ENCODE measurements around the gene ADARB1. TPM values are rescaled to one million over a fixed set of nuclear protein-coding genes. Genes with fewer than 3 reads are reported as not detected.
A peak's percentile ranks its signal among the peaks of the same experiment; 100 is the strongest.

ADARB1 gene
- total RNA-seq, 1 experiment from 2014 or later = 14.6 TPM

DNA sequence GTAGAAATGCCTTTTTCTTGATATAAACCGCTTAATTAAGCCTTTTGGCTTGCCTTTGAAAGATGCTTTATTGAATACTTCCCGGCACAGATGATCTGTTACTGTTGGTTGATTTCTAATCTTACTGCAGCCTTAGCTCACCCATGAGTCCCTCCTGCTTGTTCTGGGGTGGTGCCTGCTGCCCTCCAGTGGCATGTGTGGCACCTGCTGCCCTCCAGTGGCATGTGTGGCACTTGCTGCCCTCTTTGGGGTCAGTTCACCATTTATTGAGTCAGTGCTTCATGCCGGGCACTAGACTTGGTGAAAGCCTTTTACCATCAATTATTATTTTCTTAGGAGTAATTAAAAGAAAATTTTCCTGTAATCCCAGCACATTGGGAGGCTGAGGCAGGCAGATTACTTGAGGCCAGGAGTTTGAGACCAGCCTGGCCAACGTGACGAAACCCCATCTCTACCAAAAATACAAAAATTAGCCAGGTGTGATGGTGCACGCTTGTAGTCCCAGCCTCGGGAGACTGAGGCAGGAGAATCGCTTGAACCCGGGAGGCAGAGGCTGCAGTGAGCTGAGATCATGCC lies 54.3 kb downstream of the ADARB1 start:
- Mint-ChIP-seq H3K4me1 (no peaks in the 10 kb centered on the region), H3K4me3 (no peak overlapping the region), H3K27ac (no peak overlapping the region), H3K36me3 (no peaks in the 10 kb centered on the region), H3K9me3 (no peaks in the 10 kb centered on the region), H3K27me3 (ENCODE audit: low read depth) (no peaks in the 10 kb centered on the region)
- ATAC-seq = peak; percentile 78
- TF ChIP-seq JAZF1 (CRISPR knock-in tag; IDR thresholded peaks at IDR 0.05) = no peak
- TF ChIP-seq, protein P1, sequence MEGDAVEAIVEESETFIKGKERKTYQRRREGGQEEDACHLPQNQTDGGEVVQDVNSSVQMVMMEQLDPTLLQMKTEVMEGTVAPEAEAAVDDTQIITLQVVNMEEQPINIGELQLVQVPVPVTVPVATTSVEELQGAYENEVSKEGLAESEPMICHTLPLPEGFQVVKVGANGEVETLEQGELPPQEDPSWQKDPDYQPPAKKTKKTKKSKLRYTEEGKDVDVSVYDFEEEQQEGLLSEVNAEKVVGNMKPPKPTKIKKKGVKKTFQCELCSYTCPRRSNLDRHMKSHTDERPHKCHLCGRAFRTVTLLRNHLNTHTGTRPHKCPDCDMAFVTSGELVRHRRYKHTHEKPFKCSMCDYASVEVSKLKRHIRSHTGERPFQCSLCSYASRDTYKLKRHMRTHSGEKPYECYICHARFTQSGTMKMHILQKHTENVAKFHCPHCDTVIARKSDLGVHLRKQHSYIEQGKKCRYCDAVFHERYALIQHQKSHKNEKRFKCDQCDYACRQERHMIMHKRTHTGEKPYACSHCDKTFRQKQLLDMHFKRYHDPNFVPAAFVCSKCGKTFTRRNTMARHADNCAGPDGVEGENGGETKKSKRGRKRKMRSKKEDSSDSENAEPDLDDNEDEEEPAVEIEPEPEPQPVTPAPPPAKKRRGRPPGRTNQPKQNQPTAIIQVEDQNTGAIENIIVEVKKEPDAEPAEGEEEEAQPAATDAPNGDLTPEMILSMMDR (IDR thresholded peaks at IDR 0.05) = peak; percentile 51
- TF ChIP-seq, protein P2, sequence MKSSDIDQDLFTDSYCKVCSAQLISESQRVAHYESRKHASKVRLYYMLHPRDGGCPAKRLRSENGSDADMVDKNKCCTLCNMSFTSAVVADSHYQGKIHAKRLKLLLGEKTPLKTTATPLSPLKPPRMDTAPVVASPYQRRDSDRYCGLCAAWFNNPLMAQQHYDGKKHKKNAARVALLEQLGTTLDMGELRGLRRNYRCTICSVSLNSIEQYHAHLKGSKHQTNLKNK (CRISPR knock-in tag; IDR thresholded peaks at IDR 0.05) = no peak
- ChIA-PET POLR2A (no interaction called here), CTCF (interaction anchor here (0.6 to 3.6 kb wide), 43 partner anchors 9 to 633 kb away, joined by 3 to 49 read pairs (median 4); partner anchors contain the start of genes PTTG1IP and SUMO3)
- DNase-seq (ENCODE audit: low spot score) = peak; percentile 71

DNA sequence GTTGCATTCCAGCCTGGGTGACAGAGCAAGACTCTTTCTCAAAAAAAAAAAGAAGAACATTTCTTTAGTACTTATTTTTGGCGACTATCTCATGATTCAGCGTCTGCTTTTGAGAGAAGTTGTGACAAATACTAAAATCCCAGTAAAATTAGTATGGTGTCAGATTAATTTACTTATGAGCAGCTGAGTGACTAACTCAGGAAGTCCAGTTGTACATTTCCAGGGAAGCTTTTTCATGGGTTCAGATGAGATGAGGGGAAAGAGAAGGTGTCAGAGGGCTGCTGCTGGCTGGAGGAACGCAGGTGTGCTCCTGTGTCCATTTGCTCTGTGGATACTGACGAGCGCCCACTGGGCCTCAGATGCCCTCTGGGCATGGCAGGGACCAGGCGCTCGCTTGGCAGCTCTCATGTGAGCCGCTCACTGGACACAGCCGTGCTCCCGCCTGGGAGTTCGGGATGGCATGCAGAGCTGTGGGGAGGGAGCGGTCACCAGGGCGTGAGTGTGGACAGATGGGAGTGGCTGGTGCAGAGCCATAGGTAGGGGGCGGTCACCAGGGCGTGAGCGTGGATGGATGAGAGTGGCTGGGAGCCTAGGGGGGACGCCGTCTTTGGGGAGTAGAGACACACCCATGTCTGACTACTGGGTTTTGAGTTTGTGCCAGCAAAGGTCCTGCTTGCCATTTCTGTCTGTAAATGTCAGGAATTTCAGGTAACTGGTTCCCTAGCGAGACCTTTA lies 55.0 kb downstream of the ADARB1 start:
- no peak for DNase-seq (ENCODE audit: low spot score)
- Mint-ChIP-seq H3K27ac (no peak overlapping the region), H3K27me3 (ENCODE audit: low read depth) (no peaks in the 10 kb centered on the region), H3K9me3 (no peaks in the 10 kb centered on the region), H3K4me1 (no peaks in the 10 kb centered on the region), H3K36me3 (no peaks in the 10 kb centered on the region), H3K4me3 (no peak overlapping the region)
- ATAC-seq = no peak
- ChIA-PET POLR2A (no interaction called here), CTCF (interaction anchor here (1.0 to 3.6 kb wide), 20 partner anchors 8 to 634 kb away, joined by 3 to 49 read pairs (median 6); no protein-coding TSS in a partner anchor)
- TF ChIP-seq ZNF138 (CRISPR knock-in tag; conservative IDR thresholded peaks at IDR 0.05) (no peak), ZNF219 (CRISPR knock-in tag; IDR thresholded peaks at IDR 0.05; ENCODE audit: borderline replicate concordance) (no peak), MXD4 (CRISPR knock-in tag; IDR thresholded peaks at IDR 0.05; ENCODE audit: borderline replicate concordance) (no peak), HMGA2 (CRISPR knock-in tag; IDR thresholded peaks at IDR 0.05) (no peak), ZNF416 (CRISPR knock-in tag; IDR thresholded peaks at IDR 0.05) (no peak), EMX1 (CRISPR knock-in tag; IDR thresholded peaks at IDR 0.05) (no peak), JAZF1 (CRISPR knock-in tag; IDR thresholded peaks at IDR 0.05) (no peak), FOXJ3 (CRISPR knock-in tag; IDR thresholded peaks at IDR 0.05; ENCODE audit: borderline replicate concordance) (no peak)
- TF ChIP-seq, protein P3, sequence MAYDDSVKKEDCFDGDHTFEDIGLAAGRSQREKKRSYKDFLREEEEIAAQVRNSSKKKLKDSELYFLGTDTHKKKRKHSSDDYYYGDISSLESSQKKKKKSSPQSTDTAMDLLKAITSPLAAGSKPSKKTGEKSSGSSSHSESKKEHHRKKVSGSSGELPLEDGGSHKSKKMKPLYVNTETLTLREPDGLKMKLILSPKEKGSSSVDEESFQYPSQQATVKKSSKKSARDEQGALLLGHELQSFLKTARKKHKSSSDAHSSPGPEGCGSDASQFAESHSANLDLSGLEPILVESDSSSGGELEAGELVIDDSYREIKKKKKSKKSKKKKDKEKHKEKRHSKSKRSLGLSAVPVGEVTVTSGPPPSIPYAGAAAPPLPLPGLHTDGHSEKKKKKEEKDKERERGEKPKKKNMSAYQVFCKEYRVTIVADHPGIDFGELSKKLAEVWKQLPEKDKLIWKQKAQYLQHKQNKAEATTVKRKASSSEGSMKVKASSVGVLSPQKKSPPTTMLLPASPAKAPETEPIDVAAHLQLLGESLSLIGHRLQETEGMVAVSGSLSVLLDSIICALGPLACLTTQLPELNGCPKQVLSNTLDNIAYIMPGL (CRISPR knock-in tag; IDR thresholded peaks at IDR 0.05) = no peak
- TF ChIP-seq, protein P4, sequence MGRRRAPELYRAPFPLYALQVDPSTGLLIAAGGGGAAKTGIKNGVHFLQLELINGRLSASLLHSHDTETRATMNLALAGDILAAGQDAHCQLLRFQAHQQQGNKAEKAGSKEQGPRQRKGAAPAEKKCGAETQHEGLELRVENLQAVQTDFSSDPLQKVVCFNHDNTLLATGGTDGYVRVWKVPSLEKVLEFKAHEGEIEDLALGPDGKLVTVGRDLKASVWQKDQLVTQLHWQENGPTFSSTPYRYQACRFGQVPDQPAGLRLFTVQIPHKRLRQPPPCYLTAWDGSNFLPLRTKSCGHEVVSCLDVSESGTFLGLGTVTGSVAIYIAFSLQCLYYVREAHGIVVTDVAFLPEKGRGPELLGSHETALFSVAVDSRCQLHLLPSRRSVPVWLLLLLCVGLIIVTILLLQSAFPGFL (CRISPR knock-in tag; IDR thresholded peaks at IDR 0.05; ENCODE audit: borderline replicate concordance) = no peak

DNA sequence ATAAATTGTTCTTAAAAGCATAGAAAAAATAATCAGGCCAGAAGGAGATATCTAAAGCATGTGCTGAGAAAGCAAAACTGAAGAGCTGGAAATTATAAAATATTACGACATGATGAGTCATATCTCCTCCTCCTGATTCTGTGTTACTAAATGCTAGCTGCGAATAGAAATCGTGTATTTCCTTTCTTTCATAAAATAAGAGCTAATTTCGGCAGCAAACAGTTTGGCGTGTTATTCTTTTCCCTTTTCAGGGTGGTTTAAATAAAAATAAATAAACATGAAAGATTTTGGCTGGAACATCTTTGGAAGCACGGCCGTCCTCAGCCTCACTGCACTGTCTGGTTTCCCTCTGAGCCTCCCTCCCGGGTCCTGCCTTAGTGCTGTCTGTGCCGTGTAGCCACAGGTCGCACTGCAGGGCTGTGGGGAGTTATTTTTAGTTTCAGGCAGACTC lies 56.0 kb downstream of the ADARB1 start:
- ChIA-PET POLR2A (no interaction called here), CTCF (interaction anchor here (0.8 to 3.6 kb wide), 4 partner anchors 7 to 181 kb away, joined by 3 to 49 read pairs (median 24); no protein-coding TSS in a partner anchor)
- Mint-ChIP-seq H3K9me3 (no peaks in the 10 kb centered on the region), H3K4me1 (no peaks in the 10 kb centered on the region), H3K4me3 (no peak overlapping the region), H3K27me3 (ENCODE audit: low read depth) (no peaks in the 10 kb centered on the region), H3K36me3 (no peaks in the 10 kb centered on the region), H3K27ac (no peak overlapping the region)
- DNase-seq (ENCODE audit: low spot score) (no peak), ATAC-seq (no peak)
- TF ChIP-seq GTF2I (CRISPR knock-in tag; conservative IDR thresholded peaks at IDR 0.05) (no peak), NR1H2 (CRISPR knock-in tag; IDR thresholded peaks at IDR 0.05) (no peak), TEAD1 (CRISPR knock-in tag; IDR thresholded peaks at IDR 0.05) (no peak), ZNF138 (CRISPR knock-in tag; conservative IDR thresholded peaks at IDR 0.05) (no peak), CREM (CRISPR knock-in tag; IDR thresholded peaks at IDR 0.05) (no peak), JUN (CRISPR knock-in tag; IDR thresholded peaks at IDR 0.05) (no peak), NR2C2 (CRISPR knock-in tag; IDR thresholded peaks at IDR 0.05) (no peak), PRRX2 (CRISPR knock-in tag; IDR thresholded peaks at IDR 0.05) (no peak)
- TF ChIP-seq, protein P5, sequence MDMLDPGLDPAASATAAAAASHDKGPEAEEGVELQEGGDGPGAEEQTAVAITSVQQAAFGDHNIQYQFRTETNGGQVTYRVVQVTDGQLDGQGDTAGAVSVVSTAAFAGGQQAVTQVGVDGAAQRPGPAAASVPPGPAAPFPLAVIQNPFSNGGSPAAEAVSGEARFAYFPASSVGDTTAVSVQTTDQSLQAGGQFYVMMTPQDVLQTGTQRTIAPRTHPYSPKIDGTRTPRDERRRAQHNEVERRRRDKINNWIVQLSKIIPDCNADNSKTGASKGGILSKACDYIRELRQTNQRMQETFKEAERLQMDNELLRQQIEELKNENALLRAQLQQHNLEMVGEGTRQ (CRISPR knock-in tag; IDR thresholded peaks at IDR 0.05) = no peak
- TF ChIP-seq, protein P6, sequence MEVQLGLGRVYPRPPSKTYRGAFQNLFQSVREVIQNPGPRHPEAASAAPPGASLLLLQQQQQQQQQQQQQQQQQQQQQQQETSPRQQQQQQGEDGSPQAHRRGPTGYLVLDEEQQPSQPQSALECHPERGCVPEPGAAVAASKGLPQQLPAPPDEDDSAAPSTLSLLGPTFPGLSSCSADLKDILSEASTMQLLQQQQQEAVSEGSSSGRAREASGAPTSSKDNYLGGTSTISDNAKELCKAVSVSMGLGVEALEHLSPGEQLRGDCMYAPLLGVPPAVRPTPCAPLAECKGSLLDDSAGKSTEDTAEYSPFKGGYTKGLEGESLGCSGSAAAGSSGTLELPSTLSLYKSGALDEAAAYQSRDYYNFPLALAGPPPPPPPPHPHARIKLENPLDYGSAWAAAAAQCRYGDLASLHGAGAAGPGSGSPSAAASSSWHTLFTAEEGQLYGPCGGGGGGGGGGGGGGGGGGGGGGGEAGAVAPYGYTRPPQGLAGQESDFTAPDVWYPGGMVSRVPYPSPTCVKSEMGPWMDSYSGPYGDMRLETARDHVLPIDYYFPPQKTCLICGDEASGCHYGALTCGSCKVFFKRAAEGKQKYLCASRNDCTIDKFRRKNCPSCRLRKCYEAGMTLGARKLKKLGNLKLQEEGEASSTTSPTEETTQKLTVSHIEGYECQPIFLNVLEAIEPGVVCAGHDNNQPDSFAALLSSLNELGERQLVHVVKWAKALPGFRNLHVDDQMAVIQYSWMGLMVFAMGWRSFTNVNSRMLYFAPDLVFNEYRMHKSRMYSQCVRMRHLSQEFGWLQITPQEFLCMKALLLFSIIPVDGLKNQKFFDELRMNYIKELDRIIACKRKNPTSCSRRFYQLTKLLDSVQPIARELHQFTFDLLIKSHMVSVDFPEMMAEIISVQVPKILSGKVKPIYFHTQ (CRISPR knock-in tag; IDR thresholded peaks at IDR 0.05) = no peak

Measured in WTC11 (cell line).